ENCODE measurements around the gene LRRC10. TPM values are rescaled to one million over a fixed set of nuclear protein-coding genes. Genes with fewer than 3 reads are reported as not detected.

LRRC10 gene
- total and polyA plus RNA-seq, 10 of the 15 experiments (the other 5 are each of a cell fraction or from before 2014, with no cell fraction given): not detected

DNA sequence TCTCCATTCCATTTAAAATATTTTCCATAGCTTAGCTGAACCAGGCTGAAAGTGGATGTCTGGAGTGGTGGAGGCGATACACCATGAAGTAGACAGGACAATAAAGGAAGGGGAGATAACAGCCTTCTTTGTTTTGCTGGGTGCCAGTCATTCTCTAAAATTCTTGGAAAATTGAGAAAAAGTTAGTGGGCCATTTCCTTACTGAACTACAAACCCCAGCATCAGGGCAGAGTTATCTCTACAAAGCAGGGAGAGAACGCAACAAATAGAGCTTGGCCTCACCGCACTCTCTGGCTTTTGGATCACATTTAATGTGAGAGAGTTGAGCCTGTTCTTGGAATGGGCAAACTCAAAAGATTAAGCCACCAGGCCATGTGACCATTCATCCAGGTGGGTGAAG, 41.2 kb upstream of the LRRC10 start (continued):
- TF ChIP-seq, protein P1, sequence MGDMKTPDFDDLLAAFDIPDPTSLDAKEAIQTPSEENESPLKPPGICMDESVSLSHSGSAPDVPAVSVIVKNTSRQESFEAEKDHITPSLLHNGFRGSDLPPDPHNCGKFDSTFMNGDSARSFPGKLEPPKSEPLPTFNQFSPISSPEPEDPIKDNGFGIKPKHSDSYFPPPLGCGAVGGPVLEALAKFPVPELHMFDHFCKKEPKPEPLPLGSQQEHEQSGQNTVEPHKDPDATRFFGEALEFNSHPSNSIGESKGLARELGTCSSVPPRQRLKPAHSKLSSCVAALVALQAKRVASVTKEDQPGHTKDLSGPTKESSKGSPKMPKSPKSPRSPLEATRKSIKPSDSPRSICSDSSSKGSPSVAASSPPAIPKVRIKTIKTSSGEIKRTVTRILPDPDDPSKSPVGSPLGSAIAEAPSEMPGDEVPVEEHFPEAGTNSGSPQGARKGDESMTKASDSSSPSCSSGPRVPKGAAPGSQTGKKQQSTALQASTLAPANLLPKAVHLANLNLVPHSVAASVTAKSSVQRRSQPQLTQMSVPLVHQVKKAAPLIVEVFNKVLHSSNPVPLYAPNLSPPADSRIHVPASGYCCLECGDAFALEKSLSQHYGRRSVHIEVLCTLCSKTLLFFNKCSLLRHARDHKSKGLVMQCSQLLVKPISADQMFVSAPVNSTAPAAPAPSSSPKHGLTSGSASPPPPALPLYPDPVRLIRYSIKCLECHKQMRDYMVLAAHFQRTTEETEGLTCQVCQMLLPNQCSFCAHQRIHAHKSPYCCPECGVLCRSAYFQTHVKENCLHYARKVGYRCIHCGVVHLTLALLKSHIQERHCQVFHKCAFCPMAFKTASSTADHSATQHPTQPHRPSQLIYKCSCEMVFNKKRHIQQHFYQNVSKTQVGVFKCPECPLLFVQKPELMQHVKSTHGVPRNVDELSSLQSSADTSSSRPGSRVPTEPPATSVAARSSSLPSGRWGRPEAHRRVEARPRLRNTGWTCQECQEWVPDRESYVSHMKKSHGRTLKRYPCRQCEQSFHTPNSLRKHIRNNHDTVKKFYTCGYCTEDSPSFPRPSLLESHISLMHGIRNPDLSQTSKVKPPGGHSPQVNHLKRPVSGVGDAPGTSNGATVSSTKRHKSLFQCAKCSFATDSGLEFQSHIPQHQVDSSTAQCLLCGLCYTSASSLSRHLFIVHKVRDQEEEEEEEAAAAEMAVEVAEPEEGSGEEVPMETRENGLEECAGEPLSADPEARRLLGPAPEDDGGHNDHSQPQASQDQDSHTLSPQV (IDR thresholded peaks at IDR 0.05): no peak
- no peak for TF ChIP-seq HDAC6 (IDR thresholded peaks at IDR 0.05; ENCODE audit: unreplicated experiment)

DNA sequence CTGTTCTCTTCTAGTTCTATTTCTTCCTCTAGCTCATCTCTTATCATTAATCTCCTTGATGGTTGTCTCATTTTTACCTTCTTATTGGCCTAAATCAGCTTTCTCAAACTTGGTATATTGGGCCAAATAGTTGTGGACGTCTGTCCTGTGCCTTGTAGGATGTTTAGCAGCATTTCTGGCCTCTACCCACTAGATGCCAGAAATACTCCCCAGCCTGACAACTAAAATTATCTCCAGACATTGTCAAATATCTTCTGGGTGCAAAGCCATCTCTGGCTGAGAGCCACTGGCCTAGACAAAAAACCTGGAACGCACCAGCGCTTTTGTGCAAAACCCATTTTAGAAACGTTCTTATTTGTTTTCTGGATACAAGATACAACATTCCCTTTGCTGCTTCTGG, 38.8 kb upstream of the LRRC10 start:
- FAIRE-seq (no peak), ATAC-seq (no peak), DNase-seq (ENCODE audit: low read depth, low spot score) (no peak)
- Histone ChIP-seq H3K27me3 (replicated peaks in 1 of 2; ENCODE audit: control insufficient read depth in 2 of 2, insufficient read depth in 2 of 2, low read length in 1 of 2) (peaks cover 0 to 1% of the 10 kb centered on the region in 2 experiments; a peak in 1 of 4 replicates), H4K20me1 (ENCODE audit: control insufficient read depth, insufficient read depth) (no peaks in the 10 kb centered on the region), H3K4me1 (ENCODE audit: control insufficient read depth, insufficient read depth, low read length) (no peaks in the 10 kb centered on the region), H2AFZ (ENCODE audit: control insufficient read depth, low read depth, low read length) (no peak overlapping the region), H3K4me2 (ENCODE audit: control insufficient read depth, insufficient read depth) (no peak overlapping the region), H3K9ac (ENCODE audit: control insufficient read depth, insufficient read depth, low read length) (no peak overlapping the region), H3K27ac (ENCODE audit: control insufficient read depth, insufficient read depth) (no peak overlapping the region), H3K36me3 (ENCODE audit: control insufficient read depth in 2 of 2, insufficient read depth in 2 of 2, low read length in 1 of 2) (no peaks in the 10 kb centered on the region), H3K79me2 (ENCODE audit: control insufficient read depth, insufficient read depth, low read length) (no peaks in the 10 kb centered on the region), H3K9me3 (replicated peaks; ENCODE audit: control insufficient read depth, insufficient read depth, low read length) (no peaks in the 10 kb centered on the region), H3K4me3 (no peak overlapping the region)
- ChIA-PET POLR2A (no interaction called here), RAD21 (ENCODE audit: unreplicated experiment) (no interaction called here), CTCF (interaction anchor here (1.2 to 3.1 kb wide), 2 partner anchors 10 to 19 kb away, joined by 3 to 18 read pairs; no protein-coding TSS in a partner anchor), SMC1A (ENCODE audit: uncharacterized antibody, unreplicated experiment) (no interaction called here)
- in situ Hi-C loops (cut with MboI): loop anchor here (10.0 kb wide), 1 partner anchor 505 kb away; no protein-coding TSS in a partner anchor
- WGBS (ENCODE audit: insufficient coverage, insufficient replicate concordance, low lambda C conversion rate, missing lambda C conversion rate): 23% methylated on average over 4 of the region's 4 CpGs
- TF ChIP-seq SMC3 (IDR thresholded peaks at IDR 0.05; ENCODE audit: borderline replicate concordance, low read length): no peak
- BruUV-seq (replicated peaks): no TSS peak
- intact Hi-C loops (cut with micrococcal nuclease; ENCODE audit: unreplicated experiment): no loop called here

All from GM12878 (cell line).